Activated CD4-positive, alpha-beta T cell treated with anti-CD3 and anti-CD28 coated beads, Interleukin-2, amount 50 U/mL, for 24 hours (primary cell): Measurements from ENCODE around the gene TACC3.

Experiments
- DNase-seq, 2 donors: peaks; one replicate each; pipeline ENCODE4 v3.0.0-alpha.2; 2020; ENCODE audit warnings: low read depth in 1 of 2, low spot score in 1 of 2

TACC3 gene

GRCh38 chr4:1721003-1721665 lies at the start of gene TACC3, which contains the start of gene TMEM129:
TSS of gene TACC3 (plus strand) at chr4:1721521. CDS start at chr4:1723422, 1,901 bp downstream.
TSS of gene TMEM129 (minus strand) at chr4:1721323. CDS start at chr4:1720837, 486 bp downstream.
- peak; percentile 83 to 89 for DNase-seq

- DNase-seq: no peak
These were observed 47.6 kb upstream of the TACC3 start for GRCh38 chr4:1673671-1674070.

- no peak for DNase-seq
These were observed 46.6 kb upstream of the TACC3 start for GRCh38 chr4:1674682-1675081.

- no peak for DNase-seq
These were observed 46.1 kb upstream of the TACC3 start for GRCh38 chr4:1675136-1675801.

- DNase-seq: no peak
These were observed 45.6 kb upstream of the TACC3 start for GRCh38 chr4:1675802-1676137.

- DNase-seq: no peak
These were observed 44.5 kb upstream of the TACC3 start for GRCh38 chr4:1676605-1677525.

- DNase-seq: no peak
These were observed 43.1 kb upstream of the TACC3 start for GRCh38 chr4:1678244-1678643.

- DNase-seq: no peak
These were observed 38.5 kb upstream of the TACC3 start for GRCh38 chr4:1682860-1683259.

GRCh38 chr4:1683261-1683735 lies 38.0 kb upstream of the TACC3 start:
- DNase-seq: no peak

GRCh38 chr4:1683736-1684505 lies 37.4 kb upstream of the TACC3 start, which contains the start of gene FAM53A:
TSS of gene FAM53A (minus strand) at chr4:1684313. CDS start at chr4:1668741, 15,572 bp downstream.
- peak in 1 of 2 donors; percentile 20 for DNase-seq

GRCh38 chr4:1684506-1685234 lies 36.7 kb upstream of the TACC3 start:
- peak; percentile 91 for DNase-seq

GRCh38 chr4:1685235-1686150 lies 35.8 kb upstream of the TACC3 start:
- no peak for DNase-seq

GRCh38 chr4:1686440-1687036 lies 34.8 kb upstream of the TACC3 start:
- no peak for DNase-seq

GRCh38 chr4:1690698-1691097 lies 30.6 kb upstream of the TACC3 start:
- no peak for DNase-seq

GRCh38 chr4:1691737-1692373 lies 29.5 kb upstream of the TACC3 start:
- DNase-seq: no peak

- DNase-seq: peak; percentile 38 to 72
These were observed 28.0 kb upstream of the TACC3 start for GRCh38 chr4:1693131-1693896.

- no peak for DNase-seq
These were observed 25.4 kb upstream of the TACC3 start for GRCh38 chr4:1695913-1696312.
